HG03103 (cell line): Measurements from ENCODE around the gene STAT4.
A peak's percentile ranks its signal among the peaks of the same experiment; 100 is the strongest.

Experiments used
- ATAC-seq: cut with Tn5 transposase; IDR thresholded peaks from one replicate; pipeline ENCODE4 v1.9.1; 2021; ENCODE audit warnings: low read depth; ENCODE audit not compliant: unreplicated experiment

The STAT4 gene

GRCh38 chr2:191150600-191151330, at the start of gene STAT4:
Gene STAT4, minus strand, starts transcription at chr2:191150994. Its CDS starts 2,791 bp downstream, at chr2:191148203.
- ATAC-seq = peak; percentile 82

- ATAC-seq = no peak
These were observed 49.2 kb upstream of the STAT4 start for GRCh38 chr2:191199929-191200512.

GRCh38 chr2:191198271-191198670, 47.5 kb upstream of the STAT4 start:
- ATAC-seq = no peak

- no peak for ATAC-seq
These were observed 46.3 kb upstream of the STAT4 start for GRCh38 chr2:191197096-191197495.

- no peak for ATAC-seq
These were observed 44.2 kb upstream of the STAT4 start for GRCh38 chr2:191195021-191195420.

- no peak for ATAC-seq
These were observed 40.2 kb upstream of the STAT4 start for GRCh38 chr2:191190861-191191552.

- ATAC-seq = no peak
These were observed 39.6 kb upstream of the STAT4 start for GRCh38 chr2:191190435-191190834.

GRCh38 chr2:191189112-191189635, 38.4 kb upstream of the STAT4 start:
- ATAC-seq = no peak

GRCh38 chr2:191188550-191189093, 37.8 kb upstream of the STAT4 start:
- ATAC-seq = no peak

- ATAC-seq = no peak
These were observed 36.5 kb upstream of the STAT4 start for GRCh38 chr2:191187105-191187829.

GRCh38 chr2:191184457-191184856, 33.7 kb upstream of the STAT4 start:
- no peak for ATAC-seq

GRCh38 chr2:191183516-191183915, 32.7 kb upstream of the STAT4 start:
- no peak for ATAC-seq

- ATAC-seq = no peak
These were observed 32.3 kb upstream of the STAT4 start for GRCh38 chr2:191183081-191183480.

GRCh38 chr2:191180713-191181112, 29.9 kb upstream of the STAT4 start:
- ATAC-seq = no peak

GRCh38 chr2:191180276-191180675, 29.5 kb upstream of the STAT4 start:
- no peak for ATAC-seq

- ATAC-seq = no peak
These were observed 28.2 kb upstream of the STAT4 start for GRCh38 chr2:191178806-191179514.

- ATAC-seq = no peak
These were observed 27.2 kb upstream of the STAT4 start for GRCh38 chr2:191177751-191178736.

- no peak for ATAC-seq
These were observed 26.1 kb upstream of the STAT4 start for GRCh38 chr2:191176801-191177438.
